Stimulated activated memory B cell treated with anti-CD40 and anti-IgM and Interleukin-4, amounts not matched to agents 10 μg/mL and 1 μg/mL and 100 μg/mL, for 72 hours (primary cell): ENCODE results near the gene C16orf89.
"Not testable (repeated sequence)": the region's sequence is repeated elsewhere in the genome, so short reads cannot be mapped to it uniquely, and the experiment has no call there.

Experiments used
- ATAC-seq: fragments of 150-1000 bp; cut with Tn5 transposase; 2 replicates; pipeline ENCODE4 v1.10.0; 2021
- H3K27ac Mint-ChIP-seq: one replicate; pipeline ENCODE4 v1.8.0; 2022; ENCODE audit warnings: mild to moderate bottlenecking, mixed read lengths
- H3K27me3 Mint-ChIP-seq: one replicate; pipeline ENCODE4 v1.8.0; 2022; ENCODE audit warnings: mixed read lengths
- H3K36me3 Mint-ChIP-seq: one replicate; pipeline ENCODE4 v1.8.0; 2022; ENCODE audit warnings: mixed read lengths
- H3K4me1 Mint-ChIP-seq: one replicate; pipeline ENCODE4 v1.8.0; 2022; ENCODE audit warnings: mixed read lengths
- H3K4me3 Mint-ChIP-seq: one replicate; pipeline ENCODE4 v1.8.0; 2022; ENCODE audit warnings: mild to moderate bottlenecking, moderate library complexity, mixed read lengths
- H3K9me3 Mint-ChIP-seq: one replicate; pipeline ENCODE4 v1.8.0; 2022; ENCODE audit warnings: mixed read lengths

C16orf89 gene

DNA sequence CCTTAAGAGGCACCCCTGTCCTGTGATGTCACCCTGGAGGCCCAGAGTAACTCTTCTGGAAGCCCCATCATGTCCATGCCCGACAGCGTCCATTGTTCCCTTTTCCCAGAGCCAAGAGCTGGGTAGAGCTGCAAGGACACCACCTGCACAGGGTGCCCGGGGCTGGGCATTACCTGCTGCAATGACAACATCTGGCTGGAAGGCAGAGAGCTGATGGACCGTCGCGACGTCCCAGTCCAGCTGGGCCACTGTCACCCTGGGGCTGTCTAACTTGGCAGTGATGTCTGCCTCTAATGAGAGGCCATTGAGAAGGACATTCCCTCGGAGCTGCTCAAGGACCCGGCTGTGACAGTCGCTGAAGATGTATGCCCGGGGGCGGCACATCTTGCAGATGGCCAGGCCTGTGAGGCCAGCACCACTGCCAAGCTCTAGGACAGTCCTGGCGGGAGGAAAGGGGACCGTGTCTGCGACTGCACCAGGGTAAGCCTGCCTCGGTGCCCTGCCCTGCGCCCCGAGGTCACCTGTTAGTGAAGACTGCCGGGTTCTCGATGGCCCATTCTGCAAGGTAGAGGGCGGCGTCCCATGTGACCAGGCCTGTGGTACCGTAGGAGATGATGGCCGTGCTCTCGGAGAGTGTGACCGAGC lies 24.3 kb upstream of the C16orf89 start:
- H3K36me3 Mint-ChIP-seq = peaks cover 25% of the 10 kb centered on the region
- ATAC-seq = not testable (repeated sequence)

DNA sequence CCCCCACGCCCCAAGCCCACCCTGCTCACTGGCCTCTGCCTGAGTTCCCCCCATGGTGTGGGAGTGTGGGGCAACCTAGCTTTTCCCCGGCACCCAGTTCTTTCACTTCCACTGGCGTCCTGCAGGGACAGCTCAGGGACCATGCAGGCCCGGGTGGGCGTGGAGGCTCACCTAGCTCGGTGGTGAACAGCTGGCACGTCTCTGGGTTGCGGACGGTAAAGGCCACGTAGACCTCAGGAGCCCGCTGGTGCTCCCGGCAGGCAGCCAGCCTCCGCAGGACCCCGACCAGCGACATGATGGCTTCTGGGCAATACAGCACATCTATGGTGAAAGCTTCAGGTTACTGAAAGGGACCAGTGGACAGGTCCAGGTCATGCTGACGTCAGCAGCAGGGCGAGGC lies 23.2 kb upstream of the C16orf89 start:
- not testable (repeated sequence) for H3K27me3 Mint-ChIP-seq, H3K4me3 Mint-ChIP-seq, H3K9me3 Mint-ChIP-seq, H3K27ac Mint-ChIP-seq, ATAC-seq
- Mint-ChIP-seq H3K4me1 (peaks cover 12% of the 10 kb centered on the region), H3K36me3 (peaks cover 34% of the 10 kb centered on the region)

More for the DNA sequence above, 24.3 kb upstream of the C16orf89 start:
- not testable (repeated sequence) for H3K9me3 Mint-ChIP-seq, H3K27ac Mint-ChIP-seq, H3K4me3 Mint-ChIP-seq, H3K4me1 Mint-ChIP-seq, H3K27me3 Mint-ChIP-seq

DNA sequence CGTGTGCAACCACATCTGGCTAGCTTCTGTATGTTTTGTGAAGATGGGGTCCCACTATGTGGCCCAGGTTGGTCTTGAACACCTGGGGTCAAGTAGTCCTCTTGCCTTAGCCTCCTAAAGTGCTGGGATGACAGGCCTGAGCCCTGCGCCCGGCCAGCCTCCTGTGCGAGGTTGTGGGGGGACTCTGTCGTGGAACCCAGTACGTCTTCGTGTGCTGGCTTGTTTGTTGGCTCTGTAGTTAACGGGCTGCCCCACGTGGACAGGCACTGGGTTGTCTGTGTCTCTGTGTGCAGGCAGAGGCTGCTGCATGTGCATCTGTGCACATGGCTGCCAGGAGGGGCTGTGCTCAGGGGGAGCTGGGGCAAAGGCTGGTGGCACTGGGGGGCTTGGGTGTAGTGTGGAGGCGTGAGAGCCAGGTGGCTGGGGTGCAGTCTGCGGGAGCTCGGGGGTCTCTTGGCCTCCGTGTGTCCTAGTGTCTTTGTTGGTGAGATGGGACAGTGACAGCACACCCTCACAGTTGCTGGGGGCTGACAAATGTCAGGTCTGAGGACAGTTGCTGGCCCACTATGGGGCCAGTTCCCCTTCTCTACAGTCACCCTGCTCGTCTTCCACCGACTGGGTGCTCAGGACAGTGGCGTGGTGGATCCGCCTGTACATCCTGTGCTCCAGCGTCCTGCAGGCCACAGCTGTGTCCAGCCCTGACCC lies 22.5 kb upstream of the C16orf89 start:
- not testable (repeated sequence) for H3K4me3 Mint-ChIP-seq, H3K27ac Mint-ChIP-seq, H3K27me3 Mint-ChIP-seq, H3K9me3 Mint-ChIP-seq, ATAC-seq
- peaks cover 12% of the 10 kb centered on the region for H3K4me1 Mint-ChIP-seq
- H3K36me3 Mint-ChIP-seq = peaks cover 36% of the 10 kb centered on the region

DNA sequence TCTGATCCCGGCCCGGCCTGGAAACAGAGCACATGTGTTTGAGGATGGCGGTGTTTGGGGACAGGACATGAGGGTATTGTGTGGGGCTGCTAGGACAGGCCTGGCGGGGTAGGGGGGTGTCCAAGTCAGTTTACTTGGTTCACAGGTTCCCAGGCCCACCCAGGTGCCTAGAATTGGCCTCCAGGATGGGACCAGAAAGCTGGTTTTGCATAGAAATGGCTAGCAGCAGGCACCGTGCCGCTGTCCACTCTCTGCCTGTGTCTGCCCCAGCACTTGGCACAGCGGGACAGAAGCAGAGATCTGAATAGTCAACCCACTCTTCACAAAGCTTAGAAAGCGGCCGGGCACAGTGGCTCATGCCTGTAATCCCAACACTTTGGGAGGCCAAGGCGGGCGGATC lies 20.0 kb upstream of the C16orf89 start:
- H3K27ac Mint-ChIP-seq, ATAC-seq, H3K4me1 Mint-ChIP-seq, H3K4me3 Mint-ChIP-seq, H3K27me3 Mint-ChIP-seq, H3K9me3 Mint-ChIP-seq: not testable (repeated sequence)
- H3K36me3 Mint-ChIP-seq = peaks cover 28% of the 10 kb centered on the region

DNA sequence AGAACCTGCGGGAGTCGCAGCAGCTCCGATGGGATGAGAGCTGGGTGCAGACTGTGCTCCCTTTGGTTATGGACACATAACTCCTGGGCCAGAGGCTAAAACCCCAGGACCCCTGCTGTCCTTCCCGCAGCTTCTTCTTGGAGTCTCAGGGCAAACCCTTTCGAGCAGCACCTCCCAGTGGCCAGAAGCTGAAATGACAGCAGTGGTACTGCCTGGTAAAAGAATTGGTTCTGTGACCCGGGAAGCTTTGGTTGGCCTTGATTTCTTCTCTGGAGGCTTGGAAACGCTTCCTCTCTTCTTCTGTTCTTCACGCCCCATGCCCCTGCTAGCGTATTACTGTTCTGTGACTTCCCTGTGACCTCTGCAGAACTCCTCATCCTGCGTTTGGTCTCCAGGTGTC lies 19.0 kb upstream of the C16orf89 start:
- not testable (repeated sequence) for H3K9me3 Mint-ChIP-seq, H3K4me1 Mint-ChIP-seq, H3K4me3 Mint-ChIP-seq, ATAC-seq, H3K27me3 Mint-ChIP-seq, H3K27ac Mint-ChIP-seq
- H3K36me3 Mint-ChIP-seq = peaks cover 30% of the 10 kb centered on the region

DNA sequence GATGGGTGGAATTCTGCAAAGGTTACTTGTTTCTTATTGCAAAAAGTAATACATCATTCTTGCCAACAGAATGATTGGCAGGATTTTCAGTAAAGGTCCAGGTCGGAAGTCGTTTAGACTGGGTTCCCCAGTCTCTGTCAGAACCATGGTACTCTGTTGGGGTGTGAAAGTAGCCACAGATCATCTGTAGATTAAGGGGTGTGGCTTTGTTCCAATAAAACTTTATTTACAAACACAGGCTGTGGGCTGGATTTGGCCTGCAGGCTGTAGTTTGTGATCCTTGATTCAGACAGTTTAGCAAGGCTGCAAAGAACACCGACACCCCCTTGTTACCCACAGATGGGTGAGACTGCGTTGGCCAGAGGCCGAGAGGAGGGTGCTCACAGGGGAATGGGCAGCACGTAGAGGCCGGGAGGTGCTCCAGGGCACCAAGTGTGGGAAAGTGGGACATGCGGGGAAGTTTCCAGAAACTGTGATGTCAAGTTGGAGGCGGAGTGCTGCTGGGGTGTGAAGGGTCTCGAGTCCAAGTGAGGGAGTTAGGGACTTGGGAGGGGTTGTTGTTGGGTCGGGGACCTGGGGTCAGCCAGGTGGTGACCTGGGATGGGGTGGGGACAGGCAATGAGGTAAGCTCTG lies 18.5 kb upstream of the C16orf89 start:
- not testable (repeated sequence) for H3K27ac Mint-ChIP-seq, H3K9me3 Mint-ChIP-seq, H3K4me3 Mint-ChIP-seq, H3K4me1 Mint-ChIP-seq, ATAC-seq, H3K27me3 Mint-ChIP-seq
- H3K36me3 Mint-ChIP-seq = peaks cover 34% of the 10 kb centered on the region

DNA sequence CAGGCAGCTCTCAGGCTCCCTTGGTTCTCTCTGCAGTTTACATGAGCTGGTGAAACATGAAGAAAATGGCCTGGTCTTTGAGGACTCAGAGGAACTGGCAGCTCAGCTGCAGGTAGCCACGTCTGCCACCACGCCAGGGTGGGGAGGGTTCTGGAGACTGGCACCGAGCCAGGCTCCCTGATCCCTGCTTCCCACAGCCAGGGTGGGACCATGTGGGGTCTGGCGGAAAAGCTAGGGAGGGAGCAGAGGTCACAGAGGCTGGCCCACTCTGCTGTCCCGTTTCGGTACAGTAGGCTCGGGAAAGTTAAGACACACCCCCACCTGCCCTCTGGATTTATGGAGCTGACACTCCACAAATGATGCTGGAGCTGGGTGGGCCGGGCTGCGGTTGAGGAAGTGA lies 17.9 kb upstream of the C16orf89 start:
- not testable (repeated sequence) for H3K27ac Mint-ChIP-seq, H3K4me3 Mint-ChIP-seq, H3K27me3 Mint-ChIP-seq, H3K9me3 Mint-ChIP-seq, H3K4me1 Mint-ChIP-seq, ATAC-seq
- H3K36me3 Mint-ChIP-seq = peaks cover 34% of the 10 kb centered on the region

DNA sequence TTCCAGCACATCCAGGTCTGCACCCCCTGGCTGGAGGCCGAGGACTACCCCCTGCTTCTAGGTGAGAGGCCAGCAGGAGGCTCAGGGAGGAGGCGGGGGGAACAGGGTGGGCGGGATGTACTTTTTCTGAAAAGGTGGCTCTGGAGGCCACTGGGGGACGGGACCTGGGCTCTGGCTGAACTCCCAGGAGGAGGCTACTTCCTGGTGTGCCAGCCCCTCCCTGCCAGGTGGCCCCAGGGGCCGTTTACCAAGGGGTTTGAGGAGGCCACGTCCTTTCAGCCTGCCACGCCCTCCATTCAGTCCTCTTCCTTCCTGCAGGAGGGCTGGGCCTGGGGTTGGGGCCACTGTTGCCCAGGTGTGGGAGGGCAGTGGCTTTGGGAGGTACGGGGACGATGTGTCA lies 15.2 kb upstream of the C16orf89 start:
- peaks cover 42% of the 10 kb centered on the region for H3K36me3 Mint-ChIP-seq
- not testable (repeated sequence) for H3K27ac Mint-ChIP-seq, H3K27me3 Mint-ChIP-seq, ATAC-seq, H3K9me3 Mint-ChIP-seq, H3K4me3 Mint-ChIP-seq, H3K4me1 Mint-ChIP-seq

DNA sequence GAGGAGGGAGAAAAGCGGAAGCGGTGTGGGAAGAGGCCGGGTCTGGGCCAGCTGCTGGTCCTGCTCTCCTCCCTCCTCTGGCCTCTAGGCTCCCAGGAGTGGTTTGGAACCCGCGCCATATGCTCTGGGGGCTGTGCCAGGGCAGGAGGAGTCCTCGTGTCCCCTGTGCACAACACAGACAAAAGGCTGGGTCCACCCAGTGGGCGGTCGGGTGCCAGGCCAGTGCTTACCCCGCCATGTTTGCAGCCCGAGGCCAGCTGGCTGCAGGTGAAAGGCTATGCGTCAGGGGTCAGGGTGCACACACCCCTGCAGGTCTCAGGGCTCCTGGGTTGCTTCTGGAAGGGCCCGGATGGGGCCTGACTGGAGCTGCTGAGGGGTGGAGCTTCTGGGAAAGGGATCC lies 14.7 kb upstream of the C16orf89 start:
- H3K36me3 Mint-ChIP-seq = peaks cover 45% of the 10 kb centered on the region
- H3K27ac Mint-ChIP-seq, H3K9me3 Mint-ChIP-seq, H3K27me3 Mint-ChIP-seq, ATAC-seq, H3K4me3 Mint-ChIP-seq, H3K4me1 Mint-ChIP-seq: not testable (repeated sequence)

DNA sequence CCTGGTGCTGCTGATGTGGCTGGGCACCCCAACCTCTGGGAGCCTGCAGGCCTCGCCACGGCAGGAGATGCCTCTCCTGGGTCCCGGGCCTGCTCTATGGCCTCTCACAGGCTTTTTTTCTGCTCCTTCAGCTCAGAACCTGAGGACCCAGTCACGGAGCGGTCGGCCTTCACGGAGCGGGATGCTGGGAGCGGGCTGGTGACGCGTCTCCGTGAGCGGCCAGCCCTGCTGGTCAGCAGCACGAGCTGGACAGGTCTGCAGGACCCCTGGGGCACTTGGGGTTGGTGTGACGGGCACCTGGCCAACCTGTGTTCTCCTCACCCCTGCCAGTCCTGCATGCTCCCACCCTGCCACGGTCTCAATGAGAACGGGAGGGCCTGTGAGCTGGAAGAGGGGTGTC lies 12.9 kb upstream of the C16orf89 start:
- H3K4me3 Mint-ChIP-seq = no peak overlapping the region
- no peaks in the 10 kb centered on the region for H3K9me3 Mint-ChIP-seq
- H3K27ac Mint-ChIP-seq = no peak overlapping the region
- H3K4me1 Mint-ChIP-seq = peaks cover 6% of the 10 kb centered on the region
- H3K27me3 Mint-ChIP-seq = no peaks in the 10 kb centered on the region
- ATAC-seq = no peak
- H3K36me3 Mint-ChIP-seq = peaks cover 41% of the 10 kb centered on the region

DNA sequence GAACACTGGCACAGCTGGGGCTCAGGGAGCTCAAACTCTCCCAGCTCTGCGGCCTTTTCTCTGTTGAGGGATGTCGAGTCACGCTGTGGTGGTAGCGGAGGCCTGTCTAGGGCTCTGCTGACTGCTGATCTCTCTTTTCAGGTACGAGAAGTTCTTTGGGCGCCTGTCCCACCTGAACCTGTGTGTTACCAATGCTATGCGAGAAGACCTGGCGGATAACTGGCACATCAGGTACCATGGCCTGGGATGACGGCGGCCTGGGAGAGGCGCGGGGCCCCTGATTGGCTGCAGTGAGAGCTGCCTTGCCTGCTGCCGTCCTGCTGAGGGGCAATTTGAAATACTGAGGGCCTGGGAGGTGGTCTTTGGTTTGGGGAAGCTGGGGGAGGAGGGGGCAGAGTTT lies 11.5 kb upstream of the C16orf89 start:
- Mint-ChIP-seq H3K4me3 (no peak overlapping the region), H3K27me3 (no peaks in the 10 kb centered on the region), H3K36me3 (peaks cover 44% of the 10 kb centered on the region), H3K9me3 (no peaks in the 10 kb centered on the region), H3K4me1 (peaks cover 17% of the 10 kb centered on the region), H3K27ac (no peak overlapping the region)
- ATAC-seq = no peak

DNA sequence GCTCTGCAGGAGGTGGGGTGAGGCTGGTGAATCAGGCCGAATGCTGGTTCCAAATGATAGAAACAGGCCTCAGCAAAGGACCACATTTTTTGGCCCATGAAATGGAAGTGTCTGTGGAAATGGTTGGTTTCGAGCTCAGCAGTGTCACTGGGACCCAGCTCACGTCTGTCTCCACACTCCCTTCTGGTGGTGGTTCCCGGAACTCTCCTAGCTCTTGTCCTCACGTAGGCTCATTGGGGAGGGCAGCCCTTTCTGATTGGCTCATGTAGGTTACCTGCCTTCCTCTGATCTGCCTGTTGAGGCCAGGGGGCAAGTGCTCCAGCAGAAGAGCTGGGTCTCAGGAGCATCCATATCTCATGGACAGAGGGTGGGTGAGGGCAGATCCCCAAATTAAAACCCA lies 9.9 kb upstream of the C16orf89 start:
- Mint-ChIP-seq H3K36me3 (peaks cover 44% of the 10 kb centered on the region), H3K4me1 (peaks cover 33% of the 10 kb centered on the region), H3K27ac (no peak overlapping the region), H3K9me3 (no peaks in the 10 kb centered on the region), H3K27me3 (no peaks in the 10 kb centered on the region), H3K4me3 (no peak overlapping the region)
- no peak for ATAC-seq

DNA sequence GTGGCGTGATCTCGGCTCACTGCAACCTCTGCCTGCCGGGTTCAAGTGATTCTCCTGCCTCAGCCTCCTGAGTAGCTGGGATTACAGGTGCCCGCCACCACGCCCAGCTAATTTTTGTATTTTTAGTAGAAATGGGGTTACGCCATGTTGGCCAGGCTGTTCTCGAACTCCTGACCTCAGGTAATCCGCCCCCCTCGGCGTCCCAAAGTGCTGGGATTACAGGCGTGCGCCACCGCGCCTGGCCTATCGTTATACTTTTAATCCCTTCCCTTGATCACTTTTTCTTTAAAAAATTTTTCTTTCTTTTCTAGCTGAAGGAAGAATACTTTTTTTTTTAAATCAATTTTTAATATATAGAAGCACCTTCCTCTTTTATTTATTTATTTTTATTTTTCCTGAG lies 8.0 kb upstream of the C16orf89 start:
- H3K27ac Mint-ChIP-seq, ATAC-seq, H3K9me3 Mint-ChIP-seq, H3K27me3 Mint-ChIP-seq, H3K4me3 Mint-ChIP-seq: not testable (repeated sequence)
- peaks cover 38% of the 10 kb centered on the region for H3K36me3 Mint-ChIP-seq
- peaks cover 33% of the 10 kb centered on the region for H3K4me1 Mint-ChIP-seq

DNA sequence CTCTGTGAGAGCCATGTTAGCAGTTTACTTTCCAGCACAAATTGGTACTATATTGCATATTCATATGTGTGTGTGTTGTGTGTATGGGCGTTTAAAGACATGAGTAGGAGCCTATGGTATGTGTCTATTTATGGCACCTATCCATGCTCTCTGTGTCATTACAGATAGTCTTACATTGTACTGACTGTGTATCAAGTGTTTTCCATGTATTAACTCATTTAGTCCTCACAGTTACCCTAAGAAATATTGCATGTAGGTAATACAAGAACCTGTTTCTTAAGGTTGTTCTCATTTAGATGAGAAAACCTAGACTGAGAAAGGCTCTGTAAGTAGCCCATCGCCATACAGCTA lies 7.5 kb upstream of the C16orf89 start:
- no peak for ATAC-seq
- H3K4me1 Mint-ChIP-seq = peaks cover 33% of the 10 kb centered on the region
- H3K27me3 Mint-ChIP-seq = no peaks in the 10 kb centered on the region
- H3K27ac Mint-ChIP-seq = peak overlapping the region; percentile 98
- peak overlapping the region; percentile 89 for H3K4me3 Mint-ChIP-seq
- peaks cover 38% of the 10 kb centered on the region for H3K36me3 Mint-ChIP-seq
- no peaks in the 10 kb centered on the region for H3K9me3 Mint-ChIP-seq

DNA sequence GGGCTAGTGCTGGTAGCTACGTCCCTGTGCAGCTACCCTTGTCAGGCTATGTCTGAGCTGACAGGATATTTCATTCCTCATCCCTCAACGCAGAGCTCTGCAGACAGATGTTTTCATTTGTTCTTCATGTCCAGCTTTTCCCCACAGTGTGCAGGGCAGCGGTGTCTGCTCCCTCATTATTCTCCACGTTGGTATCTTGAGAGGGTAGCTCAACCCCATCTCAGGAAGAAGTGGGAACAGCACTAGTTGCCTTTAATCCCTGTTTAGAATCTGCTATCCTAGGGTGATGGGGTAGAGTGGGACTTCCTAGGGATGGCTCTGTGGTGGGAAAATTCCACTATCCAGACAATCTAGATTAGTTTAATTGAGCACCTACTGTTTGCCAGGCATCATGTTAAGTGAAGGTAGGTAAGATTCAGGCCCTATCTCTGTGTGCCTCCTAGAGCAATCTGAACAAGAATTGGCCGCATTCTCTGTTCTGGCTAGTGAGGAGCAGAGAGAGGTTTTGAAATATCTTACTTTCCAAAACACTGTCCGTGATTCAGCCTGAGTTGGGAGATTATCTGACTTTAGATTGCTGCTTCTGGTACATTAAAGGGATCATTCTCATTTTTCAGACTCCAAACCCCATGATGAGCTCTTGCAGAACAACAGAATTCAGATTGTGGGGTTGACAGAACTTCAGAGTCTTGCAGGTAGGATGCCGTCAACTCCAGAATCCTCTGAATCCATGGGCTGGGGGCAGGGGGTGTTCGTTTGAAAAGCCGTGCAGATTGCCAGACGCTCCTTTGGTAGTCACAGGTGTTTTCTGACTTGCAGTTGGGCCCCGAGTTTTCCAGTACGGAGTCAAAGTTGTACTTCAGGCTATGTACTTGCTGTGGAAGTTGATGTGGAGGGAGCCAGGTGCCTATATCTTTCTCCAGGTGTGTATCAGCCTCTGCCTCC lies 6.8 kb upstream of the C16orf89 start:
- Mint-ChIP-seq H3K9me3 (no peaks in the 10 kb centered on the region), H3K27me3 (no peaks in the 10 kb centered on the region), H3K4me3 (peak overlapping the region; percentile 89), H3K27ac (peak overlapping the region; percentile 98), H3K4me1 (peaks cover 36% of the 10 kb centered on the region), H3K36me3 (peaks cover 32% of the 10 kb centered on the region)
- no peak for ATAC-seq
